NCI-H1092 treated with DMSO at 0.1 percent for 48 hours (cell line): ENCODE data around the gene OPA3.
"Not testable (repeated sequence)": the region's sequence is repeated elsewhere in the genome, so short reads cannot be mapped to it uniquely, and the experiment has no call there.

Source experiments
- DNase-seq: peaks from one replicate; lab custom pipeline; 2025; lab: John Stamatoyannopoulos, UW

Gene OPA3

DNA sequence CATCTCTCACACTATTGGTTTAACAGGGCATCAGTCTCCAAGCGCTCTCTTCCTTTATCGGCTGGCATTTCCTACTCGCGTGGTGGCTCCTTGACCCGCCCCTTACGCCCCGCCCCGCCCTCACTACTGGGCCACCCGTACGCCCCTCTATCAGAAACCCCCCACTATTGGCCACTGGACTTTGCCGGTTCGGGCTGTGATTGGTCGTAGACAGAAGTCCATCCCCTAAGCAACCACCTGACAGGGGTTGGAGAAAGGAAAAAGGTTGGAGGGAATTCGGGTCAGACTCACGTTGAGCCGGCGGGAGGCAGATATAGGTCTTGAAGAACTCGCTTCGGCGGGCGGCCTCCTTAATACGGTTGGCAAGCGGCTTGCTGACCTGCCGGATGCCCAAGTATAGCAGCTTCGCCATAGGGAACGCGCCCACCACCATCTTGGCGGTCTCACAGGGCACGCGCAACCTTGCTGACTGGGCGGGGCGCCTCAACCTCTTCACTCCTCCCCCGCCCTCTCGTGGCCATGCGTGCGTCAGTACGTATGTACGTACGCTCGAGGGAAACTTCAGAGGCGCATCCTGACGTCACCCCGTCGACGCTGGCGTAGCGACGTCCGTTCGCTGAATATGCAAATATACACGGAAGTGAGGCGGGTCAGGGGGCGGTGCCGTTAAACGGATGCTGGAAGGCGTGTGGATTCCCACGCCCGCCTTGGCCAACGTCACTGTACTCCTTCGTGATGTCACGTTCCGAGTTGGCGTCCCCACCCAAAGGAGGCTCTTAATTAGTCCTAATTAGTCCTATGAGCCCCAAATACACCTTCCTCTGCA lies at the start of gene OPA3:
TSS of gene OPA3 (minus strand) at position 471 of the 826 bp plus-strand sequence. CDS start at position 433, 38 bp downstream.
- DNase-seq, result peak; percentile 97

- no peak for DNase-seq
These were observed 48.0 kb upstream of the OPA3 start for GRCh38 chr19:45632468-45633196.

DNA sequence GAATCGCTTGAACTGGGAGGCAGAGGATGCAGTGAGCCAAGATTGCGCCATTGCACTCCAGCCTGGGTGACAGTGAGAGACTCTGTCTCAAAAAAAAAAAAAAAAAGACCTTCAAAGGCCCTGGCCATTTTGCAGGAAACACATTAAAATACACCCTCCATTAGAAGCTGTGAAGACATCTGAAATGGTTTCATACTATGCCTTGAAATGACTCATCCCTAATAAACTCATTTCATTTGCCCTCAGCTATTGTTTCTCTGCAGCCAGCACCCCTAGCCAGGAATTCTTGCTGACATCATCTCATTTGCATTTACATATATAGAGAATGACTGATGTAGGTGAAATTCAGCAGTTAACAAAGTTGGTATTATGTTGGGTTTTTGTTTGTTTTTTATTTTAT lies 45.9 kb upstream of the OPA3 start:
- no peak for DNase-seq

DNA sequence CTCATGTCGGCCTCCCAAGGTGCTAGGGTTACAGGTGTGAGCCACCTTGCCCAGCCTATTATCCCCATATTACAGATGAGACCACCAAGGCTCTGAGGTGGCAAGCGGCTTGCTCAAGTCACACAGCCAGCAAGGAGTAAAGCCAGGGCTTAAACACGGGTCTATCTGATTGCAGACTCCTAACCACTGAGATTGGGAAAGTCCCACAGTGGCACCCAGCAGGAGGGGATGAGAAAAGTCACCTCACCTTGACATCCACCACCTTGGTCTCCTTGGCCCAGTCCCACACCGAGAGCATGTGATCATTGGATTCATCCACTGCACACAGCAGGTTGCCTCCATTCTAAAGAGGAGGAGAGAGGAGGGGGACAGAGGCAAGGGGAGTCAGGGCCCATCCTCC lies 45.1 kb upstream of the OPA3 start:
- DNase-seq, result no peak

GRCh38 chr19:45628219-45628618 lies 43.6 kb upstream of the OPA3 start:
- DNase-seq, result not testable (repeated sequence)

GRCh38 chr19:45623984-45624383 lies 39.4 kb upstream of the OPA3 start:
- no peak for DNase-seq

DNA sequence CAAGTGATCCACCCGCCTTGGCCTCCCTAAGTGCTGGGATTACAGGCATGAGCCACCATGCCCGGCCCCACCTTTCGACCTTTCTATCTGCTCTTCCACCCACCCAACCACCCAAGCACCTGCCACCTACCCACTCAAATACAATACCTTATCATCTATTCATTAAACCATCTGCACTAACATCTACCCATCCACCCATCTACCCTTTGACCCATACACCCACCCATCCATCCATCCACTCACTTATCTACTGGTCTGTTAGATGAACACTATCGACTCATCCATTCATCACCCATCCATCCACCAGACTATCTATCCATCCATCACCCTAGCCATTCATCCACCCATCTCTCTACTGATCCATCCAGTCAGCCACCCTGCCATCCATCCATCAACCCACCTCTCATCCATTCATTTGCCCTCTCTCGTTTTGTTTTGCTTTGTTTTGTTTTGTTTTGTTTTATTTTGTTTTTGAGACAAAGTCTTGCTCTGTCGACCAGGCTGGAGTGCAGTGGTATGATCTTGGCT lies 37.4 kb upstream of the OPA3 start:
- DNase-seq, result no peak

GRCh38 chr19:45621389-45621788 lies 36.8 kb upstream of the OPA3 start:
- no peak for DNase-seq

DNA sequence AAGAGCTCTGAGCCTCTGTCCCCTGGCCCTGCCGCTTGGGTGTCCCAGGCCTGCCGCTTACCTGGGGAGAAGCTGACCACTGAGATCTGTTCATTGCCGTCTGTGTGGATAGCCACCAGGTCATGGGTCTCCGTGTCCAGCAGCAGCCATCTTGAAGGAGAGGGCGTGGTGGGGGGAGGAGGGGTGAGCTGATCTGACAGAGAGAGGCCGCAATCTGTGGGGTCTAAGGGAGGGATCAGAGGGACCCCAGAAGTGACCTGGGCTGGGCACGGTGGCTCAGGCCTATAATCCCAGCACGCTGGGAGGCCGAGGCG lies 32.1 kb upstream of the OPA3 start:
- no peak for DNase-seq

GRCh38 chr19:45615795-45616703 lies 31.4 kb upstream of the OPA3 start:
- no peak for DNase-seq

GRCh38 chr19:45615056-45615455 lies 30.5 kb upstream of the OPA3 start:
- not testable (repeated sequence) for DNase-seq

DNA sequence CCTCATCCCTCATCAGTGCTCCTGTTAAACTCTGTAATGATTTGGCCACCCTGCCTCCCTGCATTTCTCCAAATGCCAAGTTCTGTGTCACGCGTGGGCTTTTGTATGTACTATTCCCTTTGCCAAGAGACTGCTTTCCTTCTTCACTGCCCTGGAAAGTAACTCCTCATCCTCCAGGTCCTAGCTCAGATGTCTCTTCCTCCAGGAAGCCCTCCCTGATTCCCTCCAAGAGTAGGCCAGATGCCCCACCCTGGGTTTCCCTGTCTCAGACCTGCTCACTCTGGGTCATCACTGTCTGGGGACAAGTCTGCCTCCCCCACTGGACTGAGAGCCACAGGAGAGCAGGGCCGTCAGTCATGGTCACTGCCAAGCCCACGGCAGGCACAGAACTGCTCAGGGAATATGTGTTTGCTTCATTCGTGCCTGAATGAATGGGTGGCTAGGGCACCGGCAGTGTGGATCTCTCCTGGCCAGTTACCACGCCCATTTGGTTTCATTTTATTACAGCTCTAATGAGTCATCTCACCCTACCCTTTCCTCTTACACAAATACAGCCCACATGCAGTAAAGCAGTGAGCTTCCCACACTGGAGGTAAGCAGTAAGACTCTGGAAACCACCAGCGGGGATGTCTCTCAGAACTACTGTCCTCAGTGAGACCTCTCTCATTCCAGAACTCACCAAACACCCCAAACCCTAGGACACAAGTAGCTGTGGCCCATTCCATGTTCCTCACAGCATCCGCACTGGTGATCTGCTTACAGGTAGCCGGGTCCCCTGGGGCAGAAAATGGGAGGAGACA lies 29.5 kb upstream of the OPA3 start:
- no peak for DNase-seq

DNA sequence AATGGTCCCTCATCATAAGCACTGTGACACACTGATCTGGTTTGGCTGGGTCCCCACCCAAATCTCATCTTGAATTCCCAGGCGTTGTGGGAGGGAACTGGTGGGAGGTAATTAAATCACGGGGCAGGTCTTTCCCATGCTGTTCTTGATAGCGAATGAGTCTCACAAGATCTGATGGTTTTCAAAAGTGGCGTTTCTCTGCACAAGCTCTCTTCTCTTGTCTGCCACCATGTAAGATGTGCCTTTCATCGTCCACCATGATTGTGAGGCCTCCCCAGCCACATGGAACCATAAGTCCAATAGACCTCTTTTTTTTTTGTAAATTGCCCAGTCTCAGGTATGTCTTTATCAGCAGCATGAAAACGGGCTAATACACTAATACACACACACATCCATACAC lies 24.3 kb upstream of the OPA3 start:
- DNase-seq, result no peak

DNA sequence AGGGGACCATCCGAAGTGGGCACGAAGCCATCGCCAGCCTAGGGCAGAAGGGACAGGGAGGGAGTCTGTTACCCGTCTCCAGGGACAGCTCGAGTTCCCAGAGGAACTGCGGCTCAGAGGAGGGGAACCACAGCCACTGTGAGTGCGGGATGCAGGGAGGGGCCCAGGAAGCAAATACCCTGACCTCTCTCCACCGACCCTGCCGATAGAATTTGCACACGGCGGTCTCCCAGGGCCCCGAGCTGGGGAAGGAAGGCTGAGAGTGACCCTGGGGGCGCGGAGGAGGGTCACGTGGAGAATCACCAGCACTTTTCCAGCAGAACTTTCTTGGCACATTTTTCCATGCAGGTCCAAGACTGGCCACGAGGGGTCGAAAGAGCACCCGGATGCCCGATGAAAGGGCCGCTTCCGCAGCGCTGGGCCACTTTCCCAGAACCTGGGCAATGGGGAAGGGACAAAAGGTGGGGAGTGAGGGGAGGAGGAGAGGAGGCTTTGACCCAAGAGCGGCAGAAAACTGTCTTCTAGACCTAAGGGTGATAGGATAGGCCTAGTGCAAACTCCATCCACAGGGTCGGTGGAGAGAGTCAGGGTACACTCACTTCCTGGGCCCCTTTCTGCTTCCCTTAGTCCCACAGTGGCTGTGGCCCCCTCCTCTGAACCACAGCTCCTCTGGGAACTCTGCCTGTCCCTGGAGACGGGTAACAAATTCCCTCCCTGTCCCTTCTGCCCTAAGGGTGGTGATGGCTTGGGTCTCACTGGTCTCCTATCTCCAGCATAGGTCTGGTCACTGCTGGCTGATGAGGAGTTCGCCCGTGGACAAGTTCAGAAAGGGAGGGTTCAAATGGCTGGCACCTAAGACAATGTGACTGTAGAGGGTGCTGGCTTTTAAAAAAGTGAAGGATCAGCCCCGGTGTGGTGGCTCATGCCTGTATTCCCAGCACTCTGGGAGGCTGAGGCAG lies 22.7 kb upstream of the OPA3 start:
- peak; percentile 8 for DNase-seq

GRCh38 chr19:45601524-45602374 lies 17.1 kb upstream of the OPA3 start, which contains the start of gene GPR4:
TSS of gene GPR4 (minus strand) at chr19:45602212. CDS start at chr19:45591866, 10,346 bp downstream.
- no peak for DNase-seq

DNA sequence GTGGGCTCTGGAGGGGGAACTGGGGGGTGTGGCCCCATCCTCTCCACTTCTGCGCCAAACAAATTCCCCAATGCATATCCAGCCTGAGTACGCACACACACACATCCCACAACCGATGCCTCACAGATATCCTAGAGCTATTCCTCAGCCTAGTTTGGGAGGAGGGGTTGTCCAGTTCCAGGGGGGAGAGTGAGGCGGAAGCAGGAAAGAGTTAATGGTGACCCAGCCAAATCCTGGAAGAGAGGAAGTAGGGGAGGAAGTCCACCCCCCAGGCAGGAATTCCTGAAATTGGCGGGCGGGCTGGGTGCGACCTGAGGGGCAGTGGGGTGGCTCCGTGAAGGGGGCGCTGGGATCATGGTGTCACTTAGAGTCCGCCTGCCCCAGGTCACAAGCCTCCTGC lies 16.5 kb upstream of the OPA3 start:
- DNase-seq, result no peak

DNA sequence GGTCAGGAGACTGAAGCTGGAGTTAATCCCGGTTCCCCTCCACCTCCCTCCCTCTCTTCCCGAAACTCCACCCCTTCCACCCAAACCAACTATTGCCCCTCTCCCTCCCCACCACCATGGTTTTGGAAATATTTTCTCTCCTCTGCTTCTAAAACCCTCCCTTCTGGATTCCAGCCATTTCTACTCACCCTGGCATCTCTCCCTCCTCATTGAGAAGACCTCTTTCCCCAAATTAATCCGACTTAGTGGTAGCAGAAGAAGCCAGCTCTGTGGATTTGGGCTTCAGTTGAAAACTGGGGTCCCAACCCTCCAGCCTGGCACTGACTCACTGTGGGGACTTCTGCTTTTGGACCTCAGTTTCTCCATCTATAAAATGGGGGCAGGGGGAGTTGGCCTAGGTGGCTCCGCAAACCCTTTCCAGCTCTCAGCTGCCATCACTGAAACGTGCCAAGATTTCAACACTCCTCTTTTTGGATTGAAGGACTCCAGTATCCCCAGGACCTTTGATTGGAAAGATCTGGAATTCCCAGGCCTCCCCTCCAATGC lies 15.8 kb upstream of the OPA3 start:
- no peak for DNase-seq

DNA sequence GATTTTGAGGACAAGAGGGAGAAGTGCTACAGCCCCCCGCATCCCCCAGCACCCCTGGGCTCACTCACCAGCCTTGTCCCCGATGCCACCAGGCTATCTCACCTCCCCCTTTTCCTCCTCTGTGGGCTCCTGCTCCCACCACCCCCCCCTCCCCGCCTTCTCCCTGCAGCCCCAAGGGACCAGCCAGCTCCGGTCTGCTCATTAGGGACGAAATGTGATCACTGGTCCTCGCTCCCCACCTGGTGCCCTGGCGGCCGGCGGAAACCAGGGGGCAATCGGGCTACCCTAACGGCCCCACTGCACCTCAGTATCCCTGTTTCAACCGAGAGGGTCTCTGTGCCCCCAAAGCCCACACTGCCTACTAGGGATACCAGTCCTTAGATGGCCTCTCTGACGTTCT lies 14.7 kb upstream of the OPA3 start:
- DNase-seq, result peak; percentile 4
